Prostate gland (tissue), 2 donors: ENCODE data around the gene PLXNB2.

Experiments
- CTCF ChIP-seq, 4 experiments: fragments of 200-600 bp in 2 of 4; fragments of 450-650 bp in 2 of 4; sonication (generic) in 2 of 4; IDR thresholded peaks; 1 replicate in 3 of 4; 2 replicates in 1 of 4; pipeline ENCODE4 v1.5.1; 2016 to 2019; ENCODE audit warnings: antibody characterized with exemption in 4 of 4, mild to moderate bottlenecking in 2 of 4, moderate library complexity in 2 of 4
- POLR2A ChIP-seq: fragments of 450-650 bp; IDR thresholded peaks from one replicate; pipeline ENCODE4 v1.6.1; 2016; ENCODE audit warnings: antibody characterized with exemption, mild to moderate bottlenecking
- POLR2AphosphoS5 ChIP-seq: sonication (generic); formaldehyde crosslinking; IDR thresholded peaks from one replicate; pipeline ENCODE4 v1.6.1; 2017; ENCODE audit warnings: antibody characterized with exemption

- TF ChIP-seq POLR2AphosphoS5 (no peak), CTCF (IDR thresholded peaks at IDR 0.05) (no peak), POLR2A (no peak)
Observed at GRCh38 chr22:50249341-50250248, 57.9 kb downstream of the PLXNB2 start.
